GM10266 (cell line): ENCODE results near the gene INSM2.

Source experiments
- DNase-seq: peaks from one replicate; pipeline ENCODE4 v3.0.0; 2012; ENCODE audit errors: extremely low spot score
- CTCF ChIP-seq: IDR thresholded peaks from 2 replicates; pipeline ENCODE4 v1.5.1; 2012; ENCODE audit warnings: mild to moderate bottlenecking, low read depth; ENCODE audit not compliant: control insufficient read depth, insufficient read depth; ENCODE audit errors: missing control alignments

Gene INSM2

DNA sequence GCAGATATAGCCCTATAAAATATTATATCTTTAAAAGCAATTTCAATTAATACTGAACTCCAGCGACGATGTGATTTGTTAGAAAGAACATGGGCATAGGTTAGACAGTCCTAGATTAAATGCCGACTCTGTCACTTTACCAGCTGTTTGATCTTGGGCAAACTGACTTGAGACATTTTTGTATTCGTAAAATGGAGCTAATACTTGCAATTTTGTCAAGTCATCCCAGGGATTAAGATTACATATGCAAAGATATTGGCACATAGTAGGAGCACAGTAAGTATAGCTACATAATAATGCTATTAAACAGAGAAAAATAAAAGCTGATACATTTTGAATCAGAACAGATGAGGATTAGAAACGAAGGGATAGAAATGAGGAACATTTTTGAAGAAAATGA is 9.0 kb downstream of the INSM2 start:
- no peak for DNase-seq

GRCh38 chr14:35549551-35549950 is 15.6 kb downstream of the INSM2 start:
- no peak for DNase-seq
- TF ChIP-seq CTCF, result no peak

More for the DNA sequence above, 9.0 kb downstream of the INSM2 start:
- TF ChIP-seq CTCF, result no peak

DNA sequence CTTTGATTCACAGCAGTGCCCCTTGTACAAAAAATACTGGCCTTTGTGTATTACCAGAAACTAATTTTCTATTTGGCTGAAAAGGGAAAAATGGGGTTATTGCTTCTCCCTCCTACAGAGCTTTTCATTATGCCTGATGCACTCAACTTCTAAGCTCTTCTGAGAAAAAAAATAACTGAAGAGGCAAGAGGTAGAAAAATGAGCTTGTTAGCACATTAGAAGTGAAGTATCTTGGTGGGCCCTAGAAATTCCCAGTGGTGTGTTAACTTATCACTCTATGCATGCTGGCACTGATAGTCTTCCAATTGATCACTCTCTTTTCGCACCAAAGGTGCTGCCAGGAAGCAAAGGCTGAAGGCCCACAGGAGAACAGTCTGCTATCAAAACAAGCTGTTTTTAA is 17.1 kb downstream of the INSM2 start:
- no peak for TF ChIP-seq CTCF
- no peak for DNase-seq

DNA sequence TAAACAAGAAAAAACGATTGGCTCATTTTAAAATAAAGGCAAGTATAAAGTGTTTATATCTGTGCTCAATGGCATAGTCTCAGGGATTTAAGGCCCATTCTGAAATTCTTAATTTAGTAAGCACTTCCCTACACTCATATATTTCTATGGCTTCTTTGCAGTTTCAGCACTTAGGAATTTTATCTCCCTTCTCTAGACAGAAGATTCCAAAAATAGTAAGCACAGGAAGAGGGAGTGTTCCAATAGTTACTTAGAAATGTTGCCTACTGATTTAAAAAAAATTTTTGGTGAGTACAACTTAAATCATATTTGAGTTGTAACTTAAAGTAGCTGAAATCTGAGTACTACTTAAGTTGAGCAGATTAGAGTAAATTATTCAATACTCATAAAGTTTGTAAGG is 19.8 kb downstream of the INSM2 start:
- TF ChIP-seq CTCF, result no peak
- DNase-seq, result no peak

- no peak for DNase-seq
- TF ChIP-seq CTCF, result no peak
Observed at GRCh38 chr14:35556548-35556947, 22.6 kb downstream of the INSM2 start.

- TF ChIP-seq CTCF, result no peak
- no peak for DNase-seq
Observed at GRCh38 chr14:35557221-35557747, 23.3 kb downstream of the INSM2 start.

- DNase-seq, result no peak
- TF ChIP-seq CTCF, result no peak
Observed at GRCh38 chr14:35558680-35559079, 24.7 kb downstream of the INSM2 start.
